Endodermal cell (in vitro differentiated cells): ENCODE results near the gene RNF144A. TPM values are rescaled to one million over a fixed set of nuclear protein-coding genes. Genes with fewer than 3 reads are reported as not detected.

Experiments used
- DNase-seq: peaks from one replicate; pipeline ENCODE4 v3.0.0-alpha.2; 2017
- H3K27ac ChIP-seq: 2 replicates; pipeline ENCODE4 v1.5.1; 2013; ENCODE audit warnings: mild to moderate bottlenecking, low read depth, low read length, moderate library complexity
- H3K27me3 ChIP-seq: 2 replicates; pipeline ENCODE4 v1.6.1; 2013; ENCODE audit warnings: mild to moderate bottlenecking, low read length, moderate library complexity; ENCODE audit not compliant: insufficient read depth, control insufficient read depth, poor library complexity, severe bottlenecking
- H3K36me3 ChIP-seq: 2 replicates; pipeline ENCODE4 v1.7.0; 2013; ENCODE audit warnings: mild to moderate bottlenecking, low read length, moderate library complexity; ENCODE audit not compliant: control insufficient read depth, insufficient read depth
- H3K4me1 ChIP-seq: one replicate; pipeline ENCODE4 v1.7.0; 2013; ENCODE audit warnings: low read length; ENCODE audit not compliant: control insufficient read depth, insufficient read depth
- H3K4me3 ChIP-seq: 2 replicates; pipeline ENCODE4 v1.5.1; 2013; ENCODE audit warnings: mild to moderate bottlenecking, low read length, moderate library complexity
- H3K9ac ChIP-seq: 2 replicates; pipeline ENCODE4 v1.6.1; 2013; ENCODE audit warnings: mild to moderate bottlenecking, low read length, moderate library complexity; ENCODE audit not compliant: poor library complexity, severe bottlenecking; ENCODE audit errors: extremely low read depth
- H3K9me3 ChIP-seq: 2 replicates; pipeline ENCODE4 v1.6.1; 2013; ENCODE audit warnings: mild to moderate bottlenecking, low read length, moderate library complexity; ENCODE audit not compliant: control insufficient read depth
- H3K27ac Mint-ChIP-seq: 2 replicates; pipeline ENCODE4 v1.8.0; 2020; ENCODE audit warnings: mixed read lengths
- H3K27me3 Mint-ChIP-seq: 2 replicates; pipeline ENCODE4 v1.8.0; 2021; ENCODE audit warnings: mild to moderate bottlenecking, mixed read lengths; ENCODE audit not compliant: insufficient read depth
- H3K36me3 Mint-ChIP-seq: 2 replicates; pipeline ENCODE4 v1.8.0; 2020; ENCODE audit warnings: low read depth, mixed read lengths
- H3K4me1 Mint-ChIP-seq: 2 replicates; pipeline ENCODE4 v1.8.0; 2020; ENCODE audit warnings: mixed read lengths
- H3K4me3 Mint-ChIP-seq: 2 replicates; pipeline ENCODE4 v1.8.0; 2020; ENCODE audit warnings: mild to moderate bottlenecking, moderate library complexity, mixed read lengths
- H3K9me3 Mint-ChIP-seq: 2 replicates; pipeline ENCODE4 v1.8.0; 2020; ENCODE audit warnings: mild to moderate bottlenecking, mixed read lengths
- CTCF ChIP-seq: fragments of 200-600 bp; sonication (generic); conservative IDR thresholded peaks from 2 replicates; pipeline ENCODE4 v1.5.0; 2021; ENCODE audit warnings: antibody characterized with exemption, mild to moderate bottlenecking
- WGBS, 2 experiments: methylation state at CpG; one replicate each; pipeline versions ENCODE4 v1.1.5 to v1.1.7; 2013; ENCODE audit warnings: missing lambda C conversion rate in 2 of 2, mixed read lengths in 1 of 2; ENCODE audit not compliant: insufficient coverage in 1 of 2, insufficient read length in 1 of 2; 5-methylcytosine and 5-hydroxymethylcytosine counted together
- total RNA-seq, 2 donors: library from RNA; stranded (reverse); fragmentation: NEBNext Ultra II Directional in 1 of 2; extraction: Animal tissue kit (Norgen Biotek cat#: 25700) in 1 of 2; gene quantifications; 2 replicates in 1 of 2; 3 replicates in 1 of 2; pipeline ENCODE4 v1.2.1, GENCODE V29; 2021

RNF144A gene
- total RNA-seq, 2 donors from 2014 or later, result 12.4 to 26.0 TPM

DNA sequence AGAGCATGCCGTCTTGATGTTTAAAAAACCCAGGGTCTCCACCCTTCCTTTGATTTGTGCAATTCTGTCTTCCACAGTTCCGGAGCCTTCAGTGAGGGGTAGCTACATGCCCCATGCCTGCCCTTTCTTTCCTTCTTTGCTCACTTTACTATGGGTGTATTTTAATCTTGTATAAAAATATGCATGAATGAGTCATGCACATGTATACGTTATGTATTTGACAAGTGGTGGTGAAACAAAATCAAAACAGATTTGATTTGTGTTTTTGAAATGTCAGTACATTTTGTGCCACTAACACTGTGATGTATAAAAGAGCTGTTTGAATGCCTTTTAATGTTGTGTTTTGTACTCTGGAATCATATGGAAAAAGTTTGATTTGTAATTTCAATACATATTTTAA, 126.5 kb downstream of the RNF144A start:
- Mint-ChIP-seq H3K27me3 (no peaks in the 10 kb centered on the region), H3K9me3 (no peaks in the 10 kb centered on the region), H3K27ac (no peak overlapping the region), H3K4me3 (no peak overlapping the region), H3K36me3 (no peaks in the 10 kb centered on the region), H3K4me1 (no peaks in the 10 kb centered on the region)
- H3K4me3 ChIP-seq, result no peak overlapping the region
- H3K9me3 ChIP-seq, result no peaks in the 10 kb centered on the region
- no peaks in the 10 kb centered on the region for H3K36me3 ChIP-seq
- DNase-seq, result no peak
- H3K4me1 ChIP-seq, result no peaks in the 10 kb centered on the region
- 93 to 100% methylated on average over 2 to 3 of the region's 3 CpGs for WGBS, 2 experiments
- no peaks in the 10 kb centered on the region for H3K27me3 ChIP-seq
- no peak overlapping the region for H3K27ac ChIP-seq
- H3K9ac ChIP-seq, result no peak overlapping the region
- no peak for TF ChIP-seq CTCF

DNA sequence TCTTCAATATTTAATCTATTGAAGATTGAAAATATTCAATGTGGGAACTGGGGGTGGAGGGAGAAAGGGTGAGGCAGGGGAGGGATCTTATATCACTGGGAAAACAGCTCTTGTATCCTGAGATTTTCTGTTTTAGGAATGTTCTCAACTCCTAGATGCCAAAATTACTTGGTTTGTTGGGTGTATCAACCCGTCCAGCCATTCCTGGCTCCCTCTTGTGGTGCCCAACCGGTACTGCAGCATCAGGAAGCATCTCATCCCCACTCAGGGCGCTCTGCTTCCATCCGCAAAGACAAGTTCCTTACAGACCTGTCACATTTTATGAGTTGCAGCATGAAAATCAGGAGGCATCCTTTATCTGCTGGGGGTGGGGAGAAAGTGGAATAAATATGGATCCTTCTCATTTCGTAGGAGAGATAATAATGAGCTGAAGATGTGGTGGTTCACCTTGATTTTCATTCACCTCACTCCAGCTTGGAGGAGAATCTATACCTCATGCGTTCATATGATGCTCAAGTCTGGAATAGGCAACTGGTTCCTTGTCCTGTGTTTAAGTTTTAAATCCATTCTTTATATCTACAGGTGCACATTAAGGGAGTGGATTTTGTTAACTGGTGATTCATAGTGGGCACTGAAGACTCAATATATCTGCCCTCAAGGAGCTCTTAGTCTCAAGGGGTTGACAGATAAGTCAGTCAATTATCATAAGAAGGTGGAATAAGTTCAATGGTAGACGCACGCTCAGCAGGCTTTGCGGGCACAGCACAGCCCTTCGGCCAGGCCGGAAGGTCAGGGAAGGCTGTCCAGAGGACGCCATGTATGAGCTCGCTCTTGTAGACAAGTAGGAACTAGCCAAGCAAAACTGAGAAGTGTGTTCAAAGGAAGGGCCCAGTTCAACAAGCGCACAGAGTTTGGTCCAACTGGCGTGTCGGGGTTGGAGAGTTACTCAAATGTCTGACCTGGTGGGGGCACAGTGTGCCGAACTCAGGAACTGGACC, 127.3 kb downstream of the RNF144A start:
- peaks cover 4% of the 10 kb centered on the region for H3K4me1 Mint-ChIP-seq
- no peak overlapping the region for H3K27ac Mint-ChIP-seq
- H3K27me3 Mint-ChIP-seq, result no peaks in the 10 kb centered on the region

More for the DNA sequence above, 127.3 kb downstream of the RNF144A start:
- H3K9ac ChIP-seq, result no peak overlapping the region
- no peaks in the 10 kb centered on the region for H3K9me3 Mint-ChIP-seq
- H3K36me3 Mint-ChIP-seq, result no peaks in the 10 kb centered on the region
- no peaks in the 10 kb centered on the region for H3K9me3 ChIP-seq
- no peaks in the 10 kb centered on the region for H3K27me3 ChIP-seq
- H3K4me3 ChIP-seq, result no peak overlapping the region
- H3K4me1 ChIP-seq, result no peaks in the 10 kb centered on the region
- no peak overlapping the region for H3K27ac ChIP-seq
- TF ChIP-seq CTCF, result peak; percentile 90
- WGBS, 2 experiments, result 80 to 83% methylated on average over 13 to 16 of the region's 17 CpGs
- no peak overlapping the region for H3K4me3 Mint-ChIP-seq
- H3K36me3 ChIP-seq, result no peaks in the 10 kb centered on the region
- peak; percentile 79 for DNase-seq
